Adipose tissue (tissue), 3 donors: ENCODE data around the gene TMEM219. TPM values are rescaled to one million over a fixed set of nuclear protein-coding genes. Genes with fewer than 3 reads are reported as not detected.

ENCODE experiments used
- polyA plus RNA-seq, 3 donors: library from polyadenylated mRNA; stranded (reverse); fragments of 200-250 nt; gene quantifications; one replicate each; pipeline ENCODE4 v1.2.3, GENCODE V29; 2013
- donor health status: healthy with polysubstance abuse.
- donor health status: Bipolar disorder and iron deficiency.
- donor health status: healthy.

Gene TMEM219
- polyA plus RNA-seq, 3 donors = 91.4 to 182 (median 115) TPM

Other genes with a start within 250 kb of the TMEM219 start
- 1 to 10 TPM in 2 of 3 donors, under 1 TPM in 1; 0.37 to 2.1 (median 1.6) TPM for gene C16orf54, start 216.1 kb upstream of the TMEM219 start, polyA plus RNA-seq
- gene ZG16, start 183.8 kb upstream of the TMEM219 start, polyA plus RNA-seq = under 1 TPM; 0.22 to 0.97 (median 0.23) TPM
- gene KIF22, start 171.3 kb upstream of the TMEM219 start, polyA plus RNA-seq = 10 to 100 TPM; 19.7 to 32.1 (median 29.8) TPM
- gene MAZ, start 155.6 kb upstream of the TMEM219 start, polyA plus RNA-seq = 100 to 1,000 TPM in 1 of 3 donors, 10 to 100 TPM in 2; 74.2 to 137 (median 83.9) TPM
- gene PRRT2, start 149.9 kb upstream of the TMEM219 start, polyA plus RNA-seq = 1 to 10 TPM in 1 of 3 donors, under 1 TPM in 2; 0.56 to 3.7 (median 0.95) TPM
- gene PAGR1, start 145.9 kb upstream of the TMEM219 start, polyA plus RNA-seq = 10 to 100 TPM; 15.2 to 33.3 (median 18.5) TPM
- 100 to 1,000 TPM in 2 of 3 donors, 10 to 100 TPM in 1; 90.1 to 104 (median 103) TPM for gene MVP, start 141.6 kb upstream of the TMEM219 start, polyA plus RNA-seq
- 100 to 1,000 TPM in 2 of 3 donors, 10 to 100 TPM in 1; 84.2 to 133 (median 122) TPM for gene CDIPT, start 98.9 kb upstream of the TMEM219 start, polyA plus RNA-seq
- 10 to 100 TPM in 1 of 3 donors, 1 to 10 TPM in 1, under 1 TPM in 1; 0.11 to 11.5 (median 1.4) TPM for gene SEZ6L2, start 62.5 kb upstream of the TMEM219 start, polyA plus RNA-seq
- 1 to 10 TPM; 3.0 to 7.0 (median 4.5) TPM for gene ASPHD1, start 61.6 kb upstream of the TMEM219 start, polyA plus RNA-seq
- gene KCTD13, start 35.9 kb upstream of the TMEM219 start, polyA plus RNA-seq = 10 to 100 TPM in 2 of 3 donors, 1 to 10 TPM in 1; 6.5 to 13.0 (median 10.5) TPM
- 10 to 100 TPM; 15.2 to 47.6 (median 32.2) TPM for gene TAOK2, start 11.8 kb downstream of the TMEM219 start, polyA plus RNA-seq
- gene HIRIP3, start 33.5 kb downstream of the TMEM219 start, polyA plus RNA-seq = 10 to 100 TPM; 10.1 to 14.8 (median 14.2) TPM
- 10 to 100 TPM; 37.3 to 69.5 (median 50.1) TPM for gene INO80E, start 34.2 kb downstream of the TMEM219 start, polyA plus RNA-seq
- 1 to 10 TPM in 1 of 3 donors, under 1 TPM in 2; 0.25 to 1.9 (median 0.38) TPM for gene DOC2A, start 48.9 kb downstream of the TMEM219 start, polyA plus RNA-seq
- gene C16orf92, start 61.1 kb downstream of the TMEM219 start, polyA plus RNA-seq = not detected
- under 1 TPM in 1 of 3 donors, not detected in 2; 0.10 TPM for gene TLCD3B, start 69.2 kb downstream of the TMEM219 start, polyA plus RNA-seq
- gene ALDOA, start 103.7 kb downstream of the TMEM219 start, polyA plus RNA-seq = 1,000 to 10,000 TPM in 1 of 3 donors, 100 to 1,000 TPM in 2; 551 to 1,251 (median 711) TPM
- 10 to 100 TPM; 45.7 to 93.1 (median 79.4) TPM for gene PPP4C, start 113.9 kb downstream of the TMEM219 start, polyA plus RNA-seq
- gene TBX6, start 129.8 kb downstream of the TMEM219 start, polyA plus RNA-seq = 1 to 10 TPM in 1 of 3 donors, under 1 TPM in 2; 0.67 to 1.3 (median 0.73) TPM
- gene YPEL3, start 134.1 kb downstream of the TMEM219 start, polyA plus RNA-seq = 100 to 1,000 TPM in 1 of 3 donors, 10 to 100 TPM in 2; 70.2 to 217 (median 86.0) TPM
- 1 to 10 TPM; 1.2 to 5.6 (median 3.4) TPM for gene GDPD3, start 151.5 kb downstream of the TMEM219 start, polyA plus RNA-seq
- gene MAPK3, start 161.1 kb downstream of the TMEM219 start, polyA plus RNA-seq = 100 to 1,000 TPM in 2 of 3 donors, 10 to 100 TPM in 1; 25.2 to 143 (median 108) TPM
- gene CORO1A, start 221.5 kb downstream of the TMEM219 start, polyA plus RNA-seq = 10 to 100 TPM; 14.9 to 73.1 (median 72.4) TPM
- gene BOLA2B, start 231.6 kb downstream of the TMEM219 start, polyA plus RNA-seq = 100 to 1,000 TPM in 2 of 3 donors, 10 to 100 TPM in 1; 77.5 to 143 (median 136) TPM
- gene SLX1A, start 231.8 kb downstream of the TMEM219 start, polyA plus RNA-seq = 10 to 100 TPM; 33.5 to 60.0 (median 44.0) TPM
- gene SULT1A3, start 237.2 kb downstream of the TMEM219 start, polyA plus RNA-seq = 10 to 100 TPM in 1 of 3 donors, 1 to 10 TPM in 2; 4.9 to 20.1 (median 5.0) TPM